CD1c-positive myeloid dendritic cell (primary cell): Measurements from ENCODE around the gene MOV10.

Experiments
- DNase-seq: peaks from one replicate; pipeline ENCODE4 v3.0.0-alpha.2; 2016; ENCODE audit errors: extremely low spot score

The MOV10 gene

GRCh38 chr1:112735752-112736151, 61.3 kb downstream of the MOV10 start:
- DNase-seq = peak; percentile 44

GRCh38 chr1:112737573-112737972, 63.1 kb downstream of the MOV10 start:
- no peak for DNase-seq

- peak; percentile 37 for DNase-seq
Measured at GRCh38 chr1:112743174-112744008, 68.9 kb downstream of the MOV10 start.

- peak; percentile 26 for DNase-seq
Measured at GRCh38 chr1:112744009-112744578, 69.6 kb downstream of the MOV10 start.

GRCh38 chr1:112748396-112748795, 73.9 kb downstream of the MOV10 start:
- no peak for DNase-seq
